NCI-H1092 treated with DMSO at 0.1 percent for 48 hours (cell line): Measurements from ENCODE around the gene MPPED2.

Source experiments
- DNase-seq: peaks from one replicate; lab custom pipeline; 2025; lab: John Stamatoyannopoulos, UW

Gene MPPED2

GRCh38 chr11:30483056-30483455, 103.1 kb downstream of the MPPED2 start:
- DNase-seq = no peak

GRCh38 chr11:30481796-30482195, 104.4 kb downstream of the MPPED2 start:
- DNase-seq = no peak

GRCh38 chr11:30481330-30481729, 104.8 kb downstream of the MPPED2 start:
- DNase-seq = no peak

GRCh38 chr11:30479899-30480298, 106.3 kb downstream of the MPPED2 start:
- no peak for DNase-seq

- no peak for DNase-seq
Measured at GRCh38 chr11:30478923-30479322, 107.2 kb downstream of the MPPED2 start.

- DNase-seq = no peak
Measured at GRCh38 chr11:30477061-30477460, 109.1 kb downstream of the MPPED2 start.

- DNase-seq = no peak
Measured at GRCh38 chr11:30474151-30474954, 111.8 kb downstream of the MPPED2 start.

- no peak for DNase-seq
Measured at GRCh38 chr11:30471244-30471643, 114.9 kb downstream of the MPPED2 start.

GRCh38 chr11:30468881-30469280, 117.3 kb downstream of the MPPED2 start:
- DNase-seq = no peak

GRCh38 chr11:30467176-30467575, 119.0 kb downstream of the MPPED2 start:
- no peak for DNase-seq

- DNase-seq = no peak
Measured at GRCh38 chr11:30465623-30466022, 120.5 kb downstream of the MPPED2 start.

- no peak for DNase-seq
Measured at GRCh38 chr11:30465192-30465591, 121.0 kb downstream of the MPPED2 start.

GRCh38 chr11:30463266-30463665, 122.9 kb downstream of the MPPED2 start:
- no peak for DNase-seq

- no peak for DNase-seq
Measured at GRCh38 chr11:30462421-30462820, 123.7 kb downstream of the MPPED2 start.

GRCh38 chr11:30459821-30460220, 126.3 kb downstream of the MPPED2 start:
- DNase-seq = no peak

- no peak for DNase-seq
Measured at GRCh38 chr11:30459306-30459705, 126.8 kb downstream of the MPPED2 start.

GRCh38 chr11:30458541-30458940, 127.6 kb downstream of the MPPED2 start:
- no peak for DNase-seq

GRCh38 chr11:30457087-30457486, 129.1 kb downstream of the MPPED2 start:
- no peak for DNase-seq

GRCh38 chr11:30455025-30455424, 131.1 kb downstream of the MPPED2 start:
- DNase-seq = no peak

- no peak for DNase-seq
Measured at GRCh38 chr11:30454541-30454940, 131.6 kb downstream of the MPPED2 start.

- peak; percentile 2 for DNase-seq
Measured at GRCh38 chr11:30454111-30454510, 132.0 kb downstream of the MPPED2 start.

GRCh38 chr11:30453705-30454104, 132.4 kb downstream of the MPPED2 start:
- no peak for DNase-seq

- DNase-seq = no peak
Measured at GRCh38 chr11:30452842-30453241, 133.3 kb downstream of the MPPED2 start.

GRCh38 chr11:30452114-30452513, 134.0 kb downstream of the MPPED2 start:
- DNase-seq = no peak
